ENCODE data around the gene PRELP.
"Not testable (repeated sequence)": the region's sequence is repeated elsewhere in the genome, so short reads cannot be mapped to it uniquely, and the experiment has no call there.

PRELP gene

DNA sequence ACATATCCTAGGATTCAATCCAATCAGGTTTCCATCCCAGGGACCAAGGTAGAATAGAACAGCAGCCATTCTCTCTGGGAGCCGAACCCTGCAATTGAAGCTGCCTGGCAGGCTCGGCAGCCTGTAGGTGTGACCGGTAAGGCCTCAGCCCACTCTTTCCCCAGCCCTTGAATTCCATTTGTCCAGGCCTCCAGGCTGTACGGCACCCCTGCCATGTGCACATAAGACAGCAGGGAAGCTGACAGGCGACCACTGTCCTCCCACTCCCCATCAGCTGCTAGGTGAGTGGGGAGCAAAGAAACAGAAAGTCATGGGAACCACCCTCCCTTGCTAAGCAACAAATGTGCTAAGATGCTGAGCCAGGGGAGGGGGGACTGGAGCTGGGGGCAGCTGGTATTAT is 41.3 kb downstream of the PRELP start:
- no peak for TF ChIP-seq ZNF70 (CRISPR knock-in tag; IDR thresholded peaks at IDR 0.05)
- no peak for TF ChIP-seq GLIS3 (CRISPR knock-in tag; IDR thresholded peaks at IDR 0.05)
- TF ChIP-seq, protein P1, sequence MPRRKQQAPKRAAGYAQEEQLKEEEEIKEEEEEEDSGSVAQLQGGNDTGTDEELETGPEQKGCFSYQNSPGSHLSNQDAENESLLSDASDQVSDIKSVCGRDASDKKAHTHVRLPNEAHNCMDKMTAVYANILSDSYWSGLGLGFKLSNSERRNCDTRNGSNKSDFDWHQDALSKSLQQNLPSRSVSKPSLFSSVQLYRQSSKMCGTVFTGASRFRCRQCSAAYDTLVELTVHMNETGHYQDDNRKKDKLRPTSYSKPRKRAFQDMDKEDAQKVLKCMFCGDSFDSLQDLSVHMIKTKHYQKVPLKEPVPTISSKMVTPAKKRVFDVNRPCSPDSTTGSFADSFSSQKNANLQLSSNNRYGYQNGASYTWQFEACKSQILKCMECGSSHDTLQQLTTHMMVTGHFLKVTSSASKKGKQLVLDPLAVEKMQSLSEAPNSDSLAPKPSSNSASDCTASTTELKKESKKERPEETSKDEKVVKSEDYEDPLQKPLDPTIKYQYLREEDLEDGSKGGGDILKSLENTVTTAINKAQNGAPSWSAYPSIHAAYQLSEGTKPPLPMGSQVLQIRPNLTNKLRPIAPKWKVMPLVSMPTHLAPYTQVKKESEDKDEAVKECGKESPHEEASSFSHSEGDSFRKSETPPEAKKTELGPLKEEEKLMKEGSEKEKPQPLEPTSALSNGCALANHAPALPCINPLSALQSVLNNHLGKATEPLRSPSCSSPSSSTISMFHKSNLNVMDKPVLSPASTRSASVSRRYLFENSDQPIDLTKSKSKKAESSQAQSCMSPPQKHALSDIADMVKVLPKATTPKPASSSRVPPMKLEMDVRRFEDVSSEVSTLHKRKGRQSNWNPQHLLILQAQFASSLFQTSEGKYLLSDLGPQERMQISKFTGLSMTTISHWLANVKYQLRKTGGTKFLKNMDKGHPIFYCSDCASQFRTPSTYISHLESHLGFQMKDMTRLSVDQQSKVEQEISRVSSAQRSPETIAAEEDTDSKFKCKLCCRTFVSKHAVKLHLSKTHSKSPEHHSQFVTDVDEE (CRISPR knock-in tag; IDR thresholded peaks at IDR 0.05), result no peak
- TF ChIP-seq, protein P2, sequence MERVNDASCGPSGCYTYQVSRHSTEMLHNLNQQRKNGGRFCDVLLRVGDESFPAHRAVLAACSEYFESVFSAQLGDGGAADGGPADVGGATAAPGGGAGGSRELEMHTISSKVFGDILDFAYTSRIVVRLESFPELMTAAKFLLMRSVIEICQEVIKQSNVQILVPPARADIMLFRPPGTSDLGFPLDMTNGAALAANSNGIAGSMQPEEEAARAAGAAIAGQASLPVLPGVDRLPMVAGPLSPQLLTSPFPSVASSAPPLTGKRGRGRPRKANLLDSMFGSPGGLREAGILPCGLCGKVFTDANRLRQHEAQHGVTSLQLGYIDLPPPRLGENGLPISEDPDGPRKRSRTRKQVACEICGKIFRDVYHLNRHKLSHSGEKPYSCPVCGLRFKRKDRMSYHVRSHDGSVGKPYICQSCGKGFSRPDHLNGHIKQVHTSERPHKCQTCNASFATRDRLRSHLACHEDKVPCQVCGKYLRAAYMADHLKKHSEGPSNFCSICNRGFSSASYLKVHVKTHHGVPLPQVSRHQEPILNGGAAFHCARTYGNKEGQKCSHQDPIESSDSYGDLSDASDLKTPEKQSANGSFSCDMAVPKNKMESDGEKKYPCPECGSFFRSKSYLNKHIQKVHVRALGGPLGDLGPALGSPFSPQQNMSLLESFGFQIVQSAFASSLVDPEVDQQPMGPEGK (CRISPR knock-in tag; IDR thresholded peaks at IDR 0.05; ENCODE audit: borderline replicate concordance), result no peak
- no peak for TF ChIP-seq BACH2 (CRISPR knock-in tag; IDR thresholded peaks at IDR 0.05; ENCODE audit: borderline replicate concordance)
- TF ChIP-seq SNAI2 (CRISPR knock-in tag; IDR thresholded peaks at IDR 0.05), result no peak
- no peak for TF ChIP-seq RARB (CRISPR knock-in tag; IDR thresholded peaks at IDR 0.05)
- no peak for TF ChIP-seq ZFP3 (CRISPR knock-in tag; IDR thresholded peaks at IDR 0.05)
- TF ChIP-seq TCF4 (CRISPR knock-in tag; IDR thresholded peaks at IDR 0.05; ENCODE audit: borderline replicate concordance), result no peak
- TF ChIP-seq ZC3H10 (CRISPR knock-in tag; IDR thresholded peaks at IDR 0.05), result no peak
- no peak for TF ChIP-seq ZFP30 (CRISPR knock-in tag; IDR thresholded peaks at IDR 0.05)
- no peak for TF ChIP-seq ARNTL (CRISPR knock-in tag; IDR thresholded peaks at IDR 0.05; ENCODE audit: borderline replicate concordance, low read depth)
- no peak for TF ChIP-seq ISL1 (CRISPR knock-in tag; IDR thresholded peaks at IDR 0.05)
- no peak for TF ChIP-seq PPARA (CRISPR knock-in tag; IDR thresholded peaks at IDR 0.05; ENCODE audit: borderline replicate concordance)
- TF ChIP-seq, protein P3, sequence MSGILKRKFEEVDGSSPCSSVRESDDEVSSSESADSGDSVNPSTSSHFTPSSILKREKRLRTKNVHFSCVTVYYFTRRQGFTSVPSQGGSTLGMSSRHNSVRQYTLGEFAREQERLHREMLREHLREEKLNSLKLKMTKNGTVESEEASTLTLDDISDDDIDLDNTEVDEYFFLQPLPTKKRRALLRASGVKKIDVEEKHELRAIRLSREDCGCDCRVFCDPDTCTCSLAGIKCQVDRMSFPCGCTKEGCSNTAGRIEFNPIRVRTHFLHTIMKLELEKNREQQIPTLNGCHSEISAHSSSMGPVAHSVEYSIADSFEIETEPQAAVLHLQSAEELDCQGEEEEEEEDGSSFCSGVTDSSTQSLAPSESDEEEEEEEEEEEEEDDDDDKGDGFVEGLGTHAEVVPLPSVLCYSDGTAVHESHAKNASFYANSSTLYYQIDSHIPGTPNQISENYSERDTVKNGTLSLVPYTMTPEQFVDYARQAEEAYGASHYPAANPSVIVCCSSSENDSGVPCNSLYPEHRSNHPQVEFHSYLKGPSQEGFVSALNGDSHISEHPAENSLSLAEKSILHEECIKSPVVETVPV (CRISPR knock-in tag; IDR thresholded peaks at IDR 0.05), result no peak
- TF ChIP-seq ZNF565 (CRISPR knock-in tag; conservative IDR thresholded peaks at IDR 0.05; ENCODE audit: low read depth), result no peak
- no peak for TF ChIP-seq OSR1 (CRISPR knock-in tag; IDR thresholded peaks at IDR 0.05)
- TF ChIP-seq ESRRG (CRISPR knock-in tag; IDR thresholded peaks at IDR 0.05), result no peak
- no peak for TF ChIP-seq TOX (CRISPR knock-in tag; IDR thresholded peaks at IDR 0.05; ENCODE audit: borderline replicate concordance)
- TF ChIP-seq, protein P4, sequence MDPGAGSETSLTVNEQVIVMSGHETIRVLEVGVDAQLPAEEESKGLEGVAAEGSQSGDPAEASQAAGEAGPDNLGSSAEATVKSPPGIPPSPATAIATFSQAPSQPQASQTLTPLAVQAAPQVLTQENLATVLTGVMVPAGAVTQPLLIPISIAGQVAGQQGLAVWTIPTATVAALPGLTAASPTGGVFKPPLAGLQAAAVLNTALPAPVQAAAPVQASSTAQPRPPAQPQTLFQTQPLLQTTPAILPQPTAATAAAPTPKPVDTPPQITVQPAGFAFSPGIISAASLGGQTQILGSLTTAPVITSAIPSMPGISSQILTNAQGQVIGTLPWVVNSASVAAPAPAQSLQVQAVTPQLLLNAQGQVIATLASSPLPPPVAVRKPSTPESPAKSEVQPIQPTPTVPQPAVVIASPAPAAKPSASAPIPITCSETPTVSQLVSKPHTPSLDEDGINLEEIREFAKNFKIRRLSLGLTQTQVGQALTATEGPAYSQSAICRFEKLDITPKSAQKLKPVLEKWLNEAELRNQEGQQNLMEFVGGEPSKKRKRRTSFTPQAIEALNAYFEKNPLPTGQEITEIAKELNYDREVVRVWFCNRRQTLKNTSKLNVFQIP (CRISPR knock-in tag; IDR thresholded peaks at IDR 0.05; ENCODE audit: borderline replicate concordance, low read depth), result no peak
- ATAC-seq, result no peak

DNA sequence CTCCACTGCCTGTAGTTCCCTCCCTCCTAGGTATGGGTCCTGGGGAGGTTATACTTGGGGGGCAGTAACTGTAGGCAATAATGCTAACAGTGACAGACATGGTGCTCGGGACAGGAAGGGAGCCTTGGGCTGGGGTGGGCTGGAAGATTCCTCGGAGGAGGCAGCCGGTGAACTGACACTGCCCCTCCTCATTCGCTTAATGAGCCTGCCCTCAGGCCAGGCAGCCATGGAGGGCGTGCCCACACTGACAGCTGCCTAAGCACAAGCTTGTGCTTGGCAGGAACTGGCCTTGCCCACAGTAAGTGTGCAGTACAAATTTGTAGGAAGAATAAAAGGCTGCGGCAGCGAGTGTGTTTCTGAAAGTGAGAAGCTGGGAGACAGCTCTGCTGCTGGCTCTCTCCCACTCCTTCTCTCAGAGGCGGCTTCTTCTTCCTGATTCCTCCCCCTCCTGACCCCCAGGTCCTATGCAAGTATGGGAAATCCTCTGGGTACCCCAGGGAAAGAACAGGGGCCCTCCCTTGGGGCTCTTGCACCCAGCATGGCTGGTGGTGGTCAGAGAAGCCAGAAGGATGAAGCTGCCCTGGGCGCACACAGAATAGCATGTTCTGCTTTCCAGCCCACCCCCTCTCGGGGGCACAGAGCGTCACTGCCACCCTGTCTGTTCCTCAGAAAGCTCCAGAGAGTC is 42.0 kb downstream of the PRELP start:
- no peak for ATAC-seq
- TF ChIP-seq TCF4 (CRISPR knock-in tag; IDR thresholded peaks at IDR 0.05; ENCODE audit: borderline replicate concordance), result no peak
- TF ChIP-seq, protein P3 (CRISPR knock-in tag; IDR thresholded peaks at IDR 0.05), result no peak
- TF ChIP-seq GLIS3 (CRISPR knock-in tag; IDR thresholded peaks at IDR 0.05), result no peak
- TF ChIP-seq TOX (CRISPR knock-in tag; IDR thresholded peaks at IDR 0.05; ENCODE audit: borderline replicate concordance), result no peak
- TF ChIP-seq ARNTL (CRISPR knock-in tag; IDR thresholded peaks at IDR 0.05; ENCODE audit: borderline replicate concordance, low read depth), result no peak
- no peak for TF ChIP-seq BACH2 (CRISPR knock-in tag; IDR thresholded peaks at IDR 0.05; ENCODE audit: borderline replicate concordance)
- no peak for TF ChIP-seq ZFP30 (CRISPR knock-in tag; IDR thresholded peaks at IDR 0.05)
- no peak for TF ChIP-seq ZFP3 (CRISPR knock-in tag; IDR thresholded peaks at IDR 0.05)
- TF ChIP-seq ZNF70 (CRISPR knock-in tag; IDR thresholded peaks at IDR 0.05), result no peak
- no peak for TF ChIP-seq SNAI2 (CRISPR knock-in tag; IDR thresholded peaks at IDR 0.05)
- TF ChIP-seq OSR1 (CRISPR knock-in tag; IDR thresholded peaks at IDR 0.05), result no peak
- TF ChIP-seq, protein P1 (CRISPR knock-in tag; IDR thresholded peaks at IDR 0.05), result no peak
- no peak for TF ChIP-seq ZC3H10 (CRISPR knock-in tag; IDR thresholded peaks at IDR 0.05)
- TF ChIP-seq, protein P4 (CRISPR knock-in tag; IDR thresholded peaks at IDR 0.05; ENCODE audit: borderline replicate concordance, low read depth), result no peak
- TF ChIP-seq CSDC2 (CRISPR knock-in tag; IDR thresholded peaks at IDR 0.05), result no peak

DNA sequence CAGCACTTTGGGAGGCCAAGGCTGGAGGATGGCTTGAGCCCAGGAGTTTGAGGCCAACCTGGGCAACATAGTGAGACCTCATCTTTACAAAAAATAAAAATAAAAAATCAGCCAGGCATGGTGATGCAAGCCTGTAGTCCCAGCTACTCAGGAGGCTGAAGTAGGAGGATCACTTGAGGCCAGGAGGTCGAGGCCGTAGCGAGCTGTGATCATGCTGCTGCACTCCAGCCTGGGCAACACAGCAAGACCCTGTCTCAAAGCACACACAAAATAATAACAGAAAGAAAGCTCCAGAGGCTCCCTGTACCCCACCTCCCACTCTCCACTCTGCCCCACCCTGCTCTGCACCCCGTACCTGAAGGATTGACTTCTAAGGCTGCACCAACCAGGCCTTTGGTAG is 42.5 kb downstream of the PRELP start:
- ATAC-seq, result not testable (repeated sequence)

Data from SK-N-SH treated with all-trans-retinoic acid at 6 μM for 48 hours (cell line).